Activated gamma-delta T cell treated with Interleukin-2 at 50 U/mL for 16 hours (primary cell): ENCODE measurements around the gene TBX10.
"Not testable (repeated sequence)": the region's sequence is repeated elsewhere in the genome, so short reads cannot be mapped to it uniquely, and the experiment has no call there.

Experiments used
- DNase-seq: peaks from one replicate; pipeline ENCODE4 v3.0.0-alpha.2; 2020

TBX10 gene

DNA sequence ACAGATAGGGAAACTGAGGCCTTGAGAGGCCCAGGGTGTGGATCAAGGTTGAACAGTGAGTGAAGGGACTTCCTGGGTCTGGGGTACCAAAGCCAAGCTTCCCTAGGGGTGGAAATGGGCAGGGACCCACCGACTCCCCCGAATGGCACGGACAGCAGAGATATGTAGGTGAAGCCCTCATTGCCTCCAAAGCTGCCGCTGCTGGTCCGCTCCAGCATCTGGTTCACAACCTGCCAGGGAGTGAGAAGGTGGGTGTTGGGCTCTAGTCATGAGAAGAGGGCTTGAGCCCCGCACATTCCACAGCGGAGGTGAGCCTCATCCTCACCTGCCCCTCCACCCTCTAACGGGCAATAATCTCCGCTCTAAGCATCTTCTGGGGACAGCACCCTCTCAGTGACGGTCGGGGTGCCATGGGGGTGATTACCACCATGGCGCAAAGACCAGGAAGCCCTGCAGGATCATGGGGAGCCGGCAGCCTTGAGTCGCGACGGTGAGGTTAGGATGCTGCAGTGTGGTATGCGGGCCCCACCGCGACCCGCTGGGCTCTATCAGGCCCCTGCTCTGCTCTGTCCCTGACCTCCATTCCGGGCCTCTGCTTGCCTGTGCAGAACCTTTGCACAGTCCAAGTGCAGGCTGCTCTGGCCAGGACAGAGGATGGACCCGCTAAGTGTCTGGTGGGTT is 24.1 kb upstream of the TBX10 start:
- DNase-seq, result no peak

DNA sequence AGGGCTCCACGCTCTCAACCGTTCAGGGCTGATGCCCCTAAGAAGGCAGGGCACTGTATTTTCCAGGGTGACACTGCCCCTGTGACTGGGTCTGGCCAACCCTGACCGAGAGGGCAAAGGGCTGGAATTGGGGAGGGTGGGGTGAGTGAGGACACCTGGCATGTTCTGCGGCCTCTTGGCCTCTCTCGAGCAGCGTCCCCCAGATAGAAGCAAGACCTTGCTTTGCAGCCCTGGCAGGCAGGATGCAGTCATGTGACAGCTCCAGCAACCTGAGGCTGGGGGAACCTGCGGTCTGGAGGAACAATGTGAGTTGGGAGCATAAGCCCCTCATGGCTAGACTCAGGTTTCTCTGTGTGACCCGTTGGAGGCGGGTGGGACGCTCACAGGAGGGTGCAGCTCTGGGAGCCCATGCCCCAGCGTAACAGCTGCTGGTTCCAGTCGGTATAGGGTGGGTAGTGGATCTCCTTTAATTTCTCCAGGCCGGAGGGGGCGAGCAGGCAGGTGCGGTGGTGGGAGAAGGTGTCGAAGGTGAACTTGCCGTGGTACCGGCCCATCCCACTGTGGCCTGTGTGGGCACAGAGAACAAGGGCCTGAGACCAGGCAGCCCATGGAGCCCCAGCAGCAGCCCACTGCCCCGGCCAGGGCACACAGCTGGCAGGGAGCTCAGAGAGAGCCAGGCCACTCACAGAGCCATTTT is 23.4 kb upstream of the TBX10 start:
- DNase-seq, result no peak

DNA sequence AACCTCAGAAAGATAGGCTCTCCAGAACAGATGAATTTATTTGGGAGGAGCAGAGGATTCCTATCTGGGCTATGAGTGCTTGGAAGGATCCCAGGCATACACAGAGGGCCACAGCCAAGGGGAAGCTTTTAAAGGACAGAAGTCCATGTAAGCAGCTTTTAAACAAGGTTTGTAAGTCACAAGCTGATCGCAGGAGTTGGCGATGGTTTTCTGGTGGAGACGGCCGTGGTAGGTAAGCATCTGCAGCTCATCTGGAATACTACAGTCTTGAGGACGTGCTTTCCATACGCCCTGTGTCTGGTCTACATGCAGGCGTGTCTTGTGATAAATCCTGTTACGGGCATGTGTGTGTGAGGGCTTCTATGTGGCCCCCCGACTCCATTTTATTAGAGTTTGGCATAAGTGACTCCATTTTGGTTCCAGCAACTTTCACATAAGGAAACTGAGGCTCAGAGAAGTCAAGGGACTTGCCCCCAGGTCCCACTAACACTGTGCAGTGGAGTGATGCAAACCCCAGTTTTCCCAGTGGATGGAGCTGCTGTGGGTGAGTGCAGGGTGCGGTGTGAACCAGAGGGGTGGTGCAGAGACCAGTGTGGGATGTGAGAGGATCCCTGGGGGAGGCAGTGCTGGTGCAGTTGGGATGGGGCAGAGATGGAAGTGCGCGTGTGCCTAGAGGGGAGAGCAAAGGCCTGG is 22.7 kb upstream of the TBX10 start:
- DNase-seq, result no peak

DNA sequence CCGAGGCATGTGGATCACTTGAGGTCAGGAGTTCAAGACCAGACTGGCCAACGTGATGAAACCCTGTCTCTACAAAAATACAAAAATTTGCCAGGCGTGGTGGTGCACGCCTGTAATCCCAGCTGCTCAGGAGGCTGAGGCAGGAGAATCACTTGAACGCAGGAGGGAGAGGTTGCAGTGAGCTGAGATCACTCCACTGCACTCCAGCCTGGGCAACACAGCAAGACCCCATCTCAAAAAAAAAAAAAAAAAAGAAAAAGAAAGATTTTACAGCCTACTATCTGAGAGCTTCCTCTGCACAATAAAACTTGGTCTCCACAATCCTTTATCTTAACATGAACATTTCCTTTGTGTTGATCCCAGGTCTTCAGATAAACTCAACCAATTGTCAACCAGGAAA is 21.2 kb upstream of the TBX10 start:
- DNase-seq, result not testable (repeated sequence)

DNA sequence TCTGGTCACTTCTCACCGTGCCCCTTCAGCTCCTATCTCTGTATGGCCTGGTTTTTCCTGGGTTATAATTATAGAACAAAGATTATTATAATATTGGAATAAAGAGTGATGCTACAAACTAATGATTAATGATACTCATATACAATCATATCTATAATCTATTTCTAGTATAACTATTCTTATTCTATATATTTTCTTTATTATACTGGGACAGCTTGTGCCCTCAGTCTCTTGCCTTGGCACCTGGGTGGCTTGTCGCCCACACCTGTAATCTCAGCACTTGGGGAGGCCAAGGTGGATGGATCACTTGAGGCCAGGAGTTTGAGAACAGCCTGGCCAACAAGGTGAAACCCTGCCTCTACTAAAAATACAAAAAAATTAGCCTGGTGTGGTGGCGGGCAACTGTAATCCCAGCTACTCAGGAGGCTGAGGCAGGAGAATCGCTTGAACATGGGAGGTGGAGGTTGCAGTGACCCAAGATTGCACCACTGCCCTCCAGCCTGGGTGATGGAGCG is 20.1 kb upstream of the TBX10 start:
- not testable (repeated sequence) for DNase-seq

DNA sequence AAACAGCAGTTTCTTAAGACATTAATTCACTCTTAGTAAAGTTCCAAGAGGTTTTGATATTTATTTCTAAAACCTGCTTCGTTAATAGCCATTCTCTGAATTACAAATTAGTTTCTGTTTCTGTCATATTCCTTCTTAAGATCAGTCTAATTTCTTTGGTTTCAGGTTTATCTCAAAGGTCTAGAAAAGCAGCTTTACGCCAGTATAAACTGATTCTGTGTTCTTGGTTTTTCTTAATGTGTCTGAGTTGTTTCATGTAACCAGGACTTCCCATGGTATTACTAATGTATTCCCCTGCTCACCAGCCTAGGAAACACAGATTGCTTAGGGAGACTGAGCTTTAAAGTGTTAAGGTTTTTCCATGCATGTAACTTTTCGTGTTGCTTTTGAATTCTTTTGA is 17.7 kb upstream of the TBX10 start:
- DNase-seq, result no peak

DNA sequence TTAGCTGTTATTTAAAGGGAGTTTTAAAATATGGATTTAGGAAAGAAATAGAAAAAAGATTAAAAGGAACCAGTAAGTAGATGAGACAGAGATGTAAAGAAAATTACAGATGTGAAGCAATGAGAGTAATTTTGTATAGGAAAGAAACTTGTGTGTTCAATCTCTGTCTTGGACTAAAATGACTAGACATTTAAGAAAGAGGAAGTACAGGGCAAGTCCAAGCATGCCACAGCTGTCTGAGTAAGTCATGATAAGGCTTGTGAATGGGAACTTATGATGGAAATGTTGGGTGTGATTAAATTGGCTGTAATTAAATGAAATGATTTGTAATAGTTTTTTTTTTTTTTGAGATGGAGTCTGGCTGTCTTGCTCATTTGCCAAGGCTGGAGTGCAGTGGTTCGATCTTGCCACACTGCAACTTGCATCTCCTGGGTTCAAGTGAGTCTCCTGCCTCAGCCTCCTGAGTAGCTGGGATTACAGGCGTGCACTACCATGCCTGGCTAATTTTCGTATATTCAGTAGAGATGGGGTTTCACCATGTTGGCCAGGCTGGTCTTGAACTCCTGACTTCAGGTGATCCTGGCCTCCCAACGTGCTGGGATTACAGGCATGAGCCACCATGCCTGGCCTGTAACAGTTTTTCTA is 16.8 kb upstream of the TBX10 start:
- DNase-seq, result no peak

DNA sequence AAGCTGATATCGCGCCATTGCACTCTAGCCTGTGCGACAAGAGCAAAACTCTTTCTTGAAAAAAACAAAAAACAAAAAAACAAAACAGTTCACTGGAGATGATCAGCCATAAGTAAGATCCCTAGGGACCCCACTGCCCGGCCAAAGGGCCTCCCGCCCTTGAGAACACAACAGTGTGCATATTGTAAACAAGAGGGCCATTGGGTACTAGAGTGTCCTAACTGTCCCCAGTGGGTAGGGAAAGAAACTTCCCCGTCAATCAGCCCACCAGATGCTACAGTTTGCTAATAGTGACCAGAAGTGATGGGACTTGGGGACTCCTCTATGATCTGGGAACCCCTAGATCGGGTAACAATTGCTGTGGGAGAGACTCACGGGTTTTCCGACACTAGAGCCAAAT is 14.7 kb upstream of the TBX10 start:
- no peak for DNase-seq

DNA sequence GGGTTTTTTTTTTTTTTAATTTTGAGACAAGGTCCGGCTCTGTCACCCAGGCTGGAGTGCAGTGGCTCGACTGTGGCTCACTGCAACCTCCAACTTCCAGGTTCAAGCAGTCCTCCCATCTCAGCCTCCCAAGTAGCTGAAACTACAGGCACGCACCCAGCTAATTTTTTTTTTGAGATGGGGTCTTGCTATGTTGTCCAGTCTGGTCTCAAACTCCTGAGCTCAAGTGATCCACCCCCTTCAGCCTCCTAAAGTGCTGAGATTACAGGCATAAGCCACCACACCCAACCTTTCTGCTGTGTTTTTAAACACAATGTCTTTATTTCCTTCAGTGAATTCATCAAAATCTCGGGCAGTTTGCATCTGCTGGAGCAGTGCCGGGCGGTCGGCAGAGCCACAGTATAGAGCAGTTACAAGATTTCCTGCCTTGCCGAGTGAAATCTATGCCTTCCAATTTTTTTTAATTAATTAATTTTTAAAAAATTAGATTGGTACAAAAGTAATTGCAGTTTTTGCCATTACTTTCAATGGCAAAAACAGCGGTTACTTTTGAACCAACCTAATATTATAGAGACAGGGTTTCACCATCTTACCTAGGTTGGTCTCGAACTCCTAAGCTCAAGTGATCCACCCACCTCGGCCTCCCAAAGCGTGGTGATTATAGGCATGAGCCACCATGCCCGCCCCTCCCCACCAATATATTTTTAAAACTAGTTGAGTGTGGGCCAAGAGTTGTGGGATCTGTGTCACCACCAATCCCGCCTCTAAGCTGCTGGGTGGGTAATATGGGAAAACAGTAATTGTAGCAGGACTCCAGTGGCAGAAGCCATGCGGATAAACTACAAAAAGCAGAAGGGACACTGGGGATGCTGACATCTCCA is 13.6 kb upstream of the TBX10 start:
- DNase-seq, result no peak

DNA sequence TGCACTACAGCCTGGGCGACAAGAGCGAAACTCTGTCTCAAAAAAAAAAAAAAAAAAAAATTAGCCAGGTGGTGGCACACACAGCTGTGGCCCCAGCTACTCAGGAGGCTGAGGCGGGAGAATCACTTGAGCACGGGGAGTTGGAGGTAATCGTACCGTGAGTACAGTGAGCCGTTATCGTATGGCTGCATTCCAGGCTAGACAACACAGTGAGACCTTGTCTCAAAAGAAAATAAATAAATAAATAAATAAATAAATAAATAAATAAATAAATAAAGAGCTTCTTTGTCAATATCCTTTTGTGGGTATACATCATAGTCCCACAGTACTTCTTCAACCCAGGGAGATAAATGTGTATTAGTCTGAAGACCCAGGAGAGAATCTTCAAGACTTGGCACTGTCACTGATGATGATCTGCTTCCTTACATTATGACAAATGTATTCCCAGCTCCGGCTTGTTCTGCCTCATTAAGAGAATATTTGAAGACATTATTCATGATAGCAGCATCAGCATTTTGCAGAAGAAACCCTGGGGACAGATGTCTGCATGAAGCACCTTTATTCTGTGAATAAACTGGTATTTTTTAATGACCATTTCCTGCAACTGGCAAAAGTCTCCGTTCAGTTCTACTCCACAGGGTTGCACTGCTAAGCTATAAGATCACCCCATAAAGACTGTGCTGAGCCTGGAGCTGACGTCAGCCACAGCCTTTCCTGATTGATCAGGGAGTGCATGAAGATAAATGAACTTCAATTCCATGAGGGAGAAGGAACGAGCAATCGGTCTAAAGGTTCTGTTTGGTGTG is 12.6 kb upstream of the TBX10 start:
- DNase-seq, result no peak

DNA sequence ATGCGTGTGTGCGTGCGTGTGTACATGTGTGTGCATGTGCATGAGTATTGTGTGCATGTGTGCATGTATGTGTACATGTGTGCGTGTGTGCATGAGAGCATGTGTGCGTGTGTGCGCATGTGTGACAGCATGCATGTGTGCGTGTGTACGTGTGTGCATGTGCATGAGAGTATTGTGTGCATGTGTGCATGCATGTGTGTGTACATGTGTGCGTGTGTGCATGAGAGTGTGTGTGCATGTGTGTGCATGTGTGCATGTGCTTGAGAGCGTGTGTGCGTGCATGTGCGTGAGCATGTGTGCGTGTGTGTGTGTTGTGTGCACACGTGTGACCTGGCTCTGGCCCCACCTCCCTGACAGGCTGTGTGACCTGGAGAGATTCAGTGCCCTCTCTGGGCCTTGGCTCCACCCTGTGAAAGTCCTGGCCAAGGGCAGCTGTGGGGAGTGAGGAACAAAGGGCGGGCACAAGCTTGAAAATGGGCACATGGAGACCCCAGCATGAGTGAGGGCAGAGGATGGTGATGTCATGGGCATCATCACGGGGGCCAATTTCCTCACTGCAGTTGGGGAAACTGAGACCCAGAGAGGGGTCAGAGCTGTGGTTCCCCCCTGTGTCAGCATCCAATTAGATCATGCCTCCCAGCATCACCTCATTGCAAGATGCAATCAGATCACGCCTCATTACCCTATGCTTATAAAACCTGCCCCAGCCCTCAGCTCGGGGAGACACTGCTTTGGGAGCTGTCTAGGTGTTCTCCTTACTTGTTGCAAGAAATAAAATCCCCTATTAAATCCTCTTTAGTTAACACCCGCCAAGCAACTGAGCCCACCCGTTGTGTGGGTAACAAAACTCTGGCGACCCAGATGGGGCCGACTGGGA is 10.3 kb upstream of the TBX10 start:
- DNase-seq, result no peak

DNA sequence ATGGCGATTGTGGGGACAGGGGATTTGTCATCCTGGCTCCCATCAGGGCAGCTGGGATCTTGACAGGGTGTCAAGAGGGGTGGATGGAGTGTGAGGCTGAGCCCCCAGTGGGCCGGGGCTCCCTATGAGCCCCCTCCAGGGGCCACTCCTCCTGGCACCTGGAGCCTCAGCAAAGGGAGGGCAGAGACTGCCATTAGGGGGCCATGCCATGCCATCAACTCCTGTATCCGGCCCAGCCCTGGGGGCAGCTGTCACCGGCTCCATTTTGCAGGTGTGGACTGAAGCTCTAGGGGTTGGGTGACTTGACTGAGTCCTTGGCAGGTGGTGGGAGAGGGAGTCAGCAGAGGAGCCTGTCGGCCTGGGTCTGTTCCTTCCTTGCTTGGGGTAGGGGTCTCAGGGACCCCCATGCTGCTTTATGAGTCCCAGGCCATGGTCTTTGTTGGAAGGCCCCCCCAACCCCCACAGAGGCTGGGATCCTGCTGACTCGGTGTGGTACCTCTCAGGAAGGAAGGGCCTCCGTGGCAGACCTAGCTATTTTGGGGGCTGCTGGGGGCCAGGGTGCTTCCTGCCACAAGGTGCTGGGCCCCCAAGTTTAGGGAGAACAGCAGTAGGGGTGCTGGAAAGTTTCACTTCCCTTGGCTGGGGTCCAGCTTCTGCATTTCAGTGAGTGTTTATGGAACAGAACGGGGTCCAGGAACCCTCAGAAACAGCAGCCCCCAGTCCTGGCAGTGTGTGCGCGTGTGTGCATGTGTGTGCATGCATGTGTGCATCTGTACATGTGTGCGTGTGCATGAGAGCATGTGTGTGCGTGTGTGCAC is 9.4 kb upstream of the TBX10 start:
- DNase-seq, result no peak

DNA sequence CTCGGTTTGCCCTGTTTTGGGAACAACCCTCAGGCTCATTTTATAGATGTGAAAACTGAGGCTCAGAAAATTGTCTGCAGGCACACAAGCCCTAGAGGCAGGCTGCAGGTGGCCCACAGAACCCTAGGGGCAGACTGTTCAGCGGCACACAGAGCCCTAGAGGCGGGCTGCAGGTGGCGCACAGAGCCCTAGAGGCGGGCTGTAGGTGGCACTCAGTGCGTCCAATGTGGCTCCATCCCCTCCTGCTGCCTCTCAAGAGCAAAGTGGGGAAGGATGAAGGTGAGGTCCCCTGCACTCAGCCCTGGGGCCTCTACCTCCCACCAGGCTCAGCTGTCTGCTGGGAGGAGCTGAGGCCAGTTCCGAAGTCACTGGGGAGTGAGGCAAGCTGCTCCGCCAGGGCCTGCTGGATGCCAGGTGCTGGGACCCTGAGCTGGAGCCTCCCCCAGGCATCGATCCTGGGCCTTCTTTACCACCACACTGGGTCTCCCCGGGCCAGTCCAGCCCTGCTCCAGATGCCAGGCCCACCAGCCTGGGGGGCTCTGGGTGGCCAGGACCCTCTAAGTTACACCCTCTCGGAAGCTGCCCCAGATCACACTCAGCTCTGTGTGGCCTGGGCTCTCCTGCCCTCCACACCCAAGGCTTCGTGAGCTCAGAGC is 8.7 kb upstream of the TBX10 start:
- DNase-seq, result peak; percentile 58

DNA sequence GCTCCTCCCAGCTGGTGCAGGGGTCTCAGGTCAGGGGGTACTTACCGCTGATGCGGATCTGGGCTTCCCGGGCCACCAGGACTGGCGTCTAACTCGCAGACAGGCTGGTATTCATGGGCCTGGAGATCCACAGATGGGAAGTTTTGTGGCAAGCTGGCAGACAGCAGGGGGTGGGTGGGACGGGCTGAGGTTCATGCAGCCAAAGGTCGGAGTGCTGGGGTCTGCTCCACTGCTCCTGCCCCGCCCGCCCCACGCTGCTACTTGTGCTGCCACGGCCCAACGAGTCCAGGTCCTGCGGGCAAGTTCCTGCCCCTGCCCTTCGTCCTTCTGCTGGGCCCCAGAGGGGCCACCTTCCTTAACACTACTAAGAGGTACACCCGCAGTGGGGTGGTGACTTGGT is 7.9 kb upstream of the TBX10 start:
- DNase-seq, result no peak

DNA sequence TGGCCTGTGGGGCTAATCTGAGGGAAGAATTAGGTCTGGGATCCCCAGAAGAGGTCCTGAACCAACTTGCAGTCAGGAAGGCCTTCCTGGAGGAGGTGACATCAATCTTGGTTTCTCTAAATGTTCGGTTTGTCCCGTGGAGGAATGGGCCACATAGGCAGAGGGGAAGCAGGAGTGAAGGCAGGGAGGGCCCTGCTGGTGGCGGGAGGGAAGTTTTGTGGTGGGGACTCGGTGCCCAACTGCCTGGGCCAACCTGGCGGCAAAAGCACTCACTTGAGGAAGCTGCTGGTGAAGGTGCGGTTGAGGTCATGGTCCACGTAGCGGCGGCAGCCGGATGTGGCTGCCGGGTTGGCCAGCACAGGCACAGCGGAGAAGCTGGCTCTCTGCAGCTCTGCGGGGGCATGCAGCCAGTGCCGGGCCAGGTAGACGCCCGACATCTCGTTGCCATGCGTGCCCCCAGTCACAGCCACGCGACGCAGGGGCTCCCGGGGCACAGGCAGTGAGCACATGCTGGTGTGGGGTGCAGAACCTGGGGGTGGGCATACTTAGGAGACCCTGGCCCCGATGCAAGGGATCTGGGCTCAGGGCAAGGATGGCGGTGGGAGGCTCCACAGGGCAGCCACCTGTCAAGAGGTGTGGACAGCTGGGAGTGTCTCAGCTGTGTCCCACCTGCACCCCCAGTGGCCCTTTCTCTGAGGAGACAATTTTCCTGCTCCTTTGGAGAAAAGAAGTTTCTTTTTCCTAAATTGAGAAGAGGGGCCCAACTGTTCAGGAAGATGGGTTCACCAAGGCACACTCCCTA is 7.2 kb upstream of the TBX10 start:
- peak; percentile 41 for DNase-seq

DNA sequence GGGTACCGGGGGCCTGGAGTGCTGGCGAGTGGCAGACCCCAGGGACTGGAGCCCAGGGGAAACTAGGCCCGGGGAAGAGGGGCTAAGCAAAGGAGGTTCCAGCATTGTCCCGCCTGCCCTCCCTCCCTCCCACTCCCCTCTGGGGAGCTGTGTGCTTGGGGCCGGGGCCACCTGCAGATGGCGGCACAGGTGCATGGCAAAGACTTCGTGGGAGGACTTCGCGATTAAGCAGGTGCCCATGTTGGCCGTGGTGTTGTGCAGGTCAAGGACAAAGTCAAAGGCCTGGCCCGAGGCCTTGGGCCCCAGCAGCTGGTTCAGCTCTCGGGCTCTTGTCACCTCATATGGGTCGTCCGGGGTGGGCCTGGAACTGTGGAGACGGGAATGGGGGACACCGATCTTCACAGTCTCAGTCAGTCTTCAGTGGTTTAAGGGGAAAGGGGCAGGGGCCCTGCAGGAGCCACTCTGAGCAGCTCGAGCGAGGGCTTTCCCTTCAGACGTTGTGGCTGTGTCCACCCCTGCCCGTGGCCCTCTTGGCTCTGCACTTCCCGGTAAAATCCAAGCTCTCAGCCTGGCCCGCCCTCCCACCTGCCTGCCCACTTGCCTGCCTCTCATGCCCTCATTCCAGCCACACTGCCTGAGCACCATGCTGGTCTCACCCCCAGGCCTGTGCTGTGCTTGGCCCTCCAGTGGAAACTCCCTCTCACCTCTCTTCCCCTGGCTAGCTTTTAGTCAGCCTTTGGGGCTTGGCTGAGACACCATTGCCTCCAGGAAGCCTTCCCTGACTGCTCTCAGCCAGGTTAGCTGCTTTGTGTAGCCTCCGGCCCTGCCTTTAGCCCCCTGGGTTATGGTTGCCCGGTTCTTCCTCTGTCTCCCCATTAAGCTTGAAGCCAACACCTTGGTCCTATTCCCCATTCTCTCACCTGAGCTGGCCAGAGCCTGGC is 6.2 kb upstream of the TBX10 start:
- no peak for DNase-seq
